Activated CD4-positive, alpha-beta T cell treated with anti-CD3 and anti-CD28 coated beads, Interleukin-2, amount 10 ng/mL, durations not matched to agents 7 days and 5 days (primary cell): ENCODE measurements around the gene PHOX2A. TPM values are rescaled to one million over a fixed set of nuclear protein-coding genes. Genes with fewer than 3 reads are reported as not detected.
"Not testable (repeated sequence)": the region's sequence is repeated elsewhere in the genome, so short reads cannot be mapped to it uniquely, and the experiment has no call there.

Source experiments
- CTCF ChIA-PET: fragments of 350-600 bp; sonication (Branson Sonifier 250); formaldehyde crosslinking; loops from one replicate; lab custom pipeline; 2021; ENCODE audit warnings: antibody characterized with exemption; lab: Charles Lee
- POLR2A ChIA-PET: fragments of 350-600 bp; sonication (Branson Sonifier 250); formaldehyde crosslinking; loops from one replicate; lab custom pipeline; 2021; ENCODE audit warnings: antibody characterized with exemption; lab: Charles Lee
- DNase-seq: peaks from one replicate; pipeline ENCODE4 v3.0.0-alpha.2; 2020
- H3K27ac Mint-ChIP-seq: one replicate; pipeline ENCODE4 v1.8.0; 2021; ENCODE audit warnings: mild to moderate bottlenecking, moderate library complexity, mixed read lengths
- H3K27me3 Mint-ChIP-seq: one replicate; pipeline ENCODE4 v1.8.0; 2021; ENCODE audit warnings: mixed read lengths
- H3K36me3 Mint-ChIP-seq: one replicate; pipeline ENCODE4 v1.8.0; 2021; ENCODE audit warnings: low read depth, mixed read lengths
- H3K4me1 Mint-ChIP-seq: one replicate; pipeline ENCODE4 v1.8.0; 2021; ENCODE audit warnings: mixed read lengths
- H3K4me3 Mint-ChIP-seq: one replicate; pipeline ENCODE4 v1.8.0; 2021; ENCODE audit warnings: mild to moderate bottlenecking, moderate library complexity, mixed read lengths
- H3K9me3 Mint-ChIP-seq: one replicate; pipeline ENCODE4 v1.8.0; 2021; ENCODE audit warnings: mixed read lengths
- total RNA-seq, 2 experiments: library from RNA; stranded (reverse); gene quantifications; one replicate each; pipeline ENCODE4 v1.2.3, GENCODE V29; 2021

Gene PHOX2A
- not detected for total RNA-seq

DNA sequence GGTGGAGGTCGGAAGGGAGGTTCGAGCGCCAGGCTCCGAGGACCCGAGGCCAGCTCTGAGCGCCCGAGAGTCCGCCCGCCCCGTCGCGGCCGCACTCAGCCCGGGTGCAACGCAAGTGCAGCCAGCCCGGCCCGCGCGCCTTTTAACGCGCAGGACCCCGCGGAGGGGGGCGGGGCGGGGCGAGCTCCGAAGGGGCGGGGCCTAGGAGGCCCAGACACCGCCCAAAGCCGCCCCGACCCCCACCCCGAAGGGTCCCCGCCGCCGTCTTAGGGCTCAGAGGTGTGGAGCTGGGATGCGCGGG, at the start of gene PHOX2A:
Gene PHOX2A (minus strand): TSS at position 117 of the 301 bp plus-strand sequence. CDS start 172 bp downstream, outside the sequence.
- peaks cover 44% of the 10 kb centered on the region for H3K27me3 Mint-ChIP-seq
- no peak within 1 kb of the TSS for H3K4me3 Mint-ChIP-seq
- H3K4me1 Mint-ChIP-seq = peaks cover 21% of the 10 kb centered on the region
- CTCF ChIA-PET = no interaction called here
- no peak for DNase-seq
- H3K9me3 Mint-ChIP-seq = no peaks in the 10 kb centered on the region
- POLR2A ChIA-PET = no interaction called here
- H3K27ac Mint-ChIP-seq = peak within 1 kb of the TSS; percentile 63
- H3K36me3 Mint-ChIP-seq = peaks cover 10% of the 10 kb centered on the region

DNA sequence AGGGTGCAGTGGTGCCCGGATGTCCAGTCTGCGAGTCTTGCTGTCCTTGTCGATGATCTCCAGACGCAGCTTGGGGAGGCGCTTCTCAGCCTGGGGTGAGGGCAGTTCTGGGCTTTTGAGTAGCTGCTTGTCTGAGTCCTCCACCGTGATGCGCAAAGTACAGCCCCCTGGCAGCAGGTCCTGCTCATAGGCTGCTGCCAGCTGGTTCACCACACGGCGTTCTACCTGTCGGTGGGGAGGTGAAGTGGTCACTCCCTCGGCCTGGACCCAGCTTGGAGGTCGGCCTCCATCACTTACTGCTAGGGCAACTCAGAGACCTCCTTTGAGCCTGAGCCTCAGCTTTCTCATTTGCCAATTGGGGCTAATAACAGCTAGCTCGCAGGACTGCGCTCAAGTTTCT, 49.4 kb upstream of the PHOX2A start:
- H3K27ac Mint-ChIP-seq = no peak overlapping the region
- H3K27me3 Mint-ChIP-seq = no peaks in the 10 kb centered on the region
- no peak for DNase-seq
- peaks cover 2% of the 10 kb centered on the region for H3K4me1 Mint-ChIP-seq
- no peaks in the 10 kb centered on the region for H3K36me3 Mint-ChIP-seq
- H3K4me3 Mint-ChIP-seq = no peak overlapping the region
- CTCF ChIA-PET = interaction anchor here (0.9 to 3.8 kb wide), 4 partner anchors 26 to 298 kb away, joined by 3 to 17 read pairs (median 3); no protein-coding TSS in a partner anchor
- POLR2A ChIA-PET = no interaction called here
- no peaks in the 10 kb centered on the region for H3K9me3 Mint-ChIP-seq

DNA sequence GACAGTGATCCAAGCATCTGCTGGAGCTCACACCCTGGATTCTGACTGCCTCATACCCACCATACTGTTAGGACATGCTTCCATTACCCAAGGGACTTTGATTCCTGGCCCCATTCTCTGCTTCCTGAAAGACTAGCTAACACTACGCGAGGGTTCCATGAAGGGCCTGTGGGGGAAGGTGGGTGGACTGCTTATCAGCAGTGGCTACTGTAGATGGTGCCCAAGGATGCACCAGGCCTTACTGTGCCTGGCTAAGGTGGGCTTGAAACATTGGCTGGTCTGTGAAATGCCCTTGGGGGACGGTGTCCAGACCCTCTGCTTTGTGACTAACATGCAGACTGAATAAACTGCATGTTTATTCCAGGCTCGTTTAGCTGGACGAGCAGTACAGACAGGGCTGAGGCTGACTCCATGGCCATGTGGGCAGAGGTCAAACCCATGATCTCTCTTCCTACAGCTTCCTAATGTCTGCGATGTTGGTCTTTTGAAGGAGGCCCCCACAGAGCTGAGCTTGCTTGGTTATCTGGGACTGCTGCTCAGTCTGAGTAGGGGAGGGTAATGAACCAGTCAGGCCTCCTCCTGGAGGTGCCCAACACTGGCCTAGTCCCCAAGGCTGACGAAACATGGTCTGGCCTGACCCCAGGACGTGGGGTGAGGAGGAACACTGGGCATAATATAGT, 48.3 kb upstream of the PHOX2A start:
- CTCF ChIA-PET = interaction anchor here (0.8 to 3.8 kb wide), 7 partner anchors 12 to 1123 kb away, joined by 3 to 17 read pairs (median 3); partner anchors contain the start of gene CLPB
- H3K9me3 Mint-ChIP-seq = no peaks in the 10 kb centered on the region

DNA sequence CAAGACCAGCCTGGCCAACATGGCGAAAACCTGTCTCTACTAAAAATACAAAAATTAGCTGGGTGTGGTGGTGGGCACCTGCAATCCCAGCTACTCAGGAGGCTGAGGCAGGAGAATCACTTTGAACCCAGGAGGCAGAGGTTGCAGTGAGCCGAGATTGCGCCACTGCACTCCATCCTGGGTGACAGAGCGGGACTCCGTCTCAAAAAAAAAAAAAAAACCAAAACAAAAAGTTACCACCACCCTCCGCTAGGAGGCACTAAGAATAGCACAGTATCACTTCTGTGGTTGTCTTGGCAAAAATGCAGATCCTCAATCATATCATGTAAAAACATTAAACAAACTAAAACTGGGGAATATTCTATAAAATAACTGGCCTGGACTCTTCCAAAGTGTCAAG, 46.8 kb upstream of the PHOX2A start:
- peak; percentile 25 for DNase-seq
- CTCF ChIA-PET, POLR2A ChIA-PET, H3K4me3 Mint-ChIP-seq, H3K36me3 Mint-ChIP-seq, H3K27me3 Mint-ChIP-seq, H3K4me1 Mint-ChIP-seq, H3K27ac Mint-ChIP-seq, H3K9me3 Mint-ChIP-seq: not testable (repeated sequence)

More for the DNA sequence above, 48.3 kb upstream of the PHOX2A start:
- no peaks in the 10 kb centered on the region for H3K36me3 Mint-ChIP-seq
- no peak for DNase-seq
- no peaks in the 10 kb centered on the region for H3K27me3 Mint-ChIP-seq
- POLR2A ChIA-PET = no interaction called here
- no peak overlapping the region for H3K4me3 Mint-ChIP-seq
- peaks cover 2% of the 10 kb centered on the region for H3K4me1 Mint-ChIP-seq
- no peak overlapping the region for H3K27ac Mint-ChIP-seq

DNA sequence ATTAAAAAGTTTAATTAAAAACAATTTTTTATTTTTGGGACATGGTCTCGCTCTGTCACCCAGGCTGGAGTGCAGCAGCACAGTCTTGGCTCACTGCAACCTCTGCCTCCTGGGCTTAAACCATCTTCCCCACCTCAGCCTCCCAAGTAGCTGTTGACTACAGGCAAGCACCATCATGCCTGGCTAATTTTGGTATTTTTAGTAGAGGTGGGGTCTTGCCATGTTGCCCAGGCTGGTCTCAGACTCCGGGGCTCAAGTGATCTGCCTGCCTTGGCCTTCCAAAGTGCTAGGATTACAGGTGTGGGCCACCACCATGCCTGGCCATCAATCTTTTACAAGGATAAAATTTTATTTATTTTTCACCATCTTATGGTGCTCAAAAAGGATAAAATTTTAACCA, 43.3 kb upstream of the PHOX2A start:
- H3K4me1 Mint-ChIP-seq = peaks cover 2% of the 10 kb centered on the region
- H3K36me3 Mint-ChIP-seq = no peaks in the 10 kb centered on the region
- no peaks in the 10 kb centered on the region for H3K9me3 Mint-ChIP-seq
- ChIA-PET CTCF (no interaction called here), POLR2A (no interaction called here)
- DNase-seq = no peak
- peaks cover 16% of the 10 kb centered on the region for H3K27me3 Mint-ChIP-seq
- no peak overlapping the region for H3K27ac Mint-ChIP-seq
- H3K4me3 Mint-ChIP-seq = no peak overlapping the region

DNA sequence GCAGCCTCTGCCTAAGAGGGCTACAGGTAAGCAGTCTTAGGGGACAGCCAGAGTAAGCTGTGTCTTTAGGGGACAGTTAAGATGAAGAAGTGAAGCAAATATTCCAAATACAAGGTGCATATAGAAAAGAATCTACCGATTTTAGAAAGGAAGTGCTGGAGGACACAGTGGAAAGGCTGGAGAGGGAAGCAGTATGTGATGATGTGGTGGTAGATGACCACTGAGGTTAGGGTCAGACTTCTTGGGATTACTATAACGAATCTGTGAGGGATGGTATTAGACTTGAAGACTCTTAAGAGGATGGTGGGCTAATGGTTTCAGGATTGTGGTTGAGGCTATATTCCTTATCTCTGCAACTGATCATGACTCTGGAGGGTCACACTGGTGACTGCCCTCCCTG, 40.0 kb upstream of the PHOX2A start:
- Mint-ChIP-seq H3K9me3 (no peaks in the 10 kb centered on the region), H3K4me1 (no peaks in the 10 kb centered on the region), H3K27me3 (peaks cover 24% of the 10 kb centered on the region), H3K36me3 (no peaks in the 10 kb centered on the region), H3K27ac (no peak overlapping the region), H3K4me3 (no peak overlapping the region)
- CTCF ChIA-PET = no interaction called here
- POLR2A ChIA-PET = no interaction called here
- no peak for DNase-seq

DNA sequence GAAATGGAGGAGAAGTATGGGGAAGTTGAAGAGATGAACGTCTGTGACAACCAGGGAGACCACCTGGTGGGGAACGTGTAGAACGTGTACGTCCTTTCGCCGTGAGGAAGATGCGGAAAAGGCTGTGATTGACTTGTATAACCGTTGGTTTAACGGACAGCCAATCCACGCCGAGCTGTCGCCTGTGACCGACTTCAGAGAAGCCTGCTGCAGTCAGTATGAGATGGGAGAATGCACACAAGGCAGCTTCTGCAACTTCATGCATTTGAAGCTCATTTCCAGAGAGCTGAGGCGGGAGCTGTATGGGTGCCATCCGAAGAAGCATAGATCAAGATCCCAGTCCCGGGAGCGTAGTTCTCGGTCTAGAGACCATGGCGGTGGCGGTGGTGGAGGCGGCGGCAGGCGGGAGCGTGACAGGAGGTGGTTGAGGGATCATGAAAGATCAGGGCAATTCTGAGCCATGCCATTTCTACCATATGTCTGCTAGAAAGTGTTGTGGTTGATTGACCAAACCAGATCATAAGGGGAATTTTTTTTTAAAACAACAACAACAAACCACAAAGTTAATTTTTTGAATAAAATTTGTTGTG, 36.8 kb upstream of the PHOX2A start:
- Mint-ChIP-seq H3K9me3 (no peaks in the 10 kb centered on the region), H3K27me3 (peaks cover 24% of the 10 kb centered on the region), H3K27ac (no peak overlapping the region), H3K4me3 (no peak overlapping the region), H3K36me3 (no peaks in the 10 kb centered on the region), H3K4me1 (no peaks in the 10 kb centered on the region)
- CTCF ChIA-PET = interaction anchor here (1.1 kb wide), 1 partner anchor 150 kb away, joined by 3 read pairs; no protein-coding TSS in a partner anchor
- POLR2A ChIA-PET = no interaction called here
- no peak for DNase-seq

DNA sequence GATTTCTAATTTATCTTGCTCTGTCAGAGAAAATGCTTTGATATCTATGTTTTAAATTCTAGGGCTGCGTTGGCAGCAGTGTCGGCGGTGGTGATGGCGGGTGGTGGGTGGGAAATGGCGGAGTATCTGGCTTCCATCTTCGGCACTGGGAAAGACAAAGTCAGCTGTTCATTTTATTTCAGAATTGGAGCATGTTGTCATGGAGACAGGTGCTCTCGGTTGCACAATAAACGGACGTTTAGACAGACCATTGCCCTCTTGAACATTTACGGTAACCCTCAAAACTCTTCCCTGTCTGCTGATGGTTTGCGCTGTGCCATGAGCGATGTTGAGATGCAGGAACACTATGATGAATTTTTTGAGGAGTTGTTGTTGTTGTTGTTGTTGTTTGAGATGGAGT, 36.1 kb upstream of the PHOX2A start:
- Mint-ChIP-seq H3K4me1 (no peaks in the 10 kb centered on the region), H3K36me3 (no peaks in the 10 kb centered on the region), H3K27ac (no peak overlapping the region), H3K9me3 (no peaks in the 10 kb centered on the region), H3K27me3 (peaks cover 26% of the 10 kb centered on the region), H3K4me3 (no peak overlapping the region)
- ChIA-PET POLR2A (no interaction called here), CTCF (interaction anchor here (1.1 kb wide), 1 partner anchor 151 kb away, joined by 3 read pairs; no protein-coding TSS in a partner anchor)
- DNase-seq = no peak

DNA sequence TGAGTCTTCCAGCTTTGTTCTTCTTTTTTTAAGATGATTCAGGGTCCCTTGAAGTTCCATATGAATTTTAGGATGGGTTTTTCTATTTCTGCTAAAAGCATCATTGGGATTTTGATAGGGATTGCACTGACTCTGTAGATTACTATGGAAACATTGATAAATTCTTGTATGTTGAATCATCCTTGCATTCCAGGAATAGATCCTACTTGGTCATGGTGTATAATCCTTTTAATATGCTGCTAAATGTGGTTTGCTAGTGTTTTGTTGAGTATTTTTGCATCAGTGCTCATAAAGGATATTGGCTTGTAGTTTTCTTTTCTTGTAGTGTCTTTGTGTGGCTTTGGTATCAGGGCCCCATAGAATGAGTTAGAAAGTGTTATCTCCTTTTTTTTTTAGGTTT, 34.9 kb upstream of the PHOX2A start:
- H3K4me1 Mint-ChIP-seq = no peaks in the 10 kb centered on the region
- ChIA-PET POLR2A (no interaction called here), CTCF (no interaction called here)
- peaks cover 24% of the 10 kb centered on the region for H3K27me3 Mint-ChIP-seq
- DNase-seq = no peak
- no peak overlapping the region for H3K27ac Mint-ChIP-seq
- no peak overlapping the region for H3K4me3 Mint-ChIP-seq
- no peaks in the 10 kb centered on the region for H3K9me3 Mint-ChIP-seq
- no peaks in the 10 kb centered on the region for H3K36me3 Mint-ChIP-seq

DNA sequence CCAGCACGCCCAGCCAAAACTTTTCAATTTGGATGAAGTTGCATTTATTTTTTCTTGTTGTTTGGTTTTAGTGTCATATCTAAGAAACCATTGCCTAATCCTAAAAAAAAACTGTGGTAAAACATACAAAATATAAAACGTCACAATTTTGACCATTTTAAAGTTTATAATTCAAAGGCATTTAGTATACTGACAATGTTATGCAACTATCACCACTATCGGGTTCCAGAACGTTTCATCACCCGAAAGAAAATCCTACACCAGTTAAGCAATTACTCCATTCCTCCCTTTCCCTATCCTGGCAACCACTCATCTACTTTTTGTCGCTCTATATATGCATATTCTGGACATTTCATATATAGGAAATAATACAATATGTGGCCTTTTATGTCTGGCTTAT, 30.5 kb upstream of the PHOX2A start:
- DNase-seq = no peak
- ChIA-PET CTCF (no interaction called here), POLR2A (no interaction called here)
- Mint-ChIP-seq H3K36me3 (no peaks in the 10 kb centered on the region), H3K4me3 (no peak overlapping the region), H3K9me3 (no peaks in the 10 kb centered on the region), H3K27ac (no peak overlapping the region), H3K4me1 (peaks cover 6% of the 10 kb centered on the region), H3K27me3 (peaks cover 19% of the 10 kb centered on the region)

DNA sequence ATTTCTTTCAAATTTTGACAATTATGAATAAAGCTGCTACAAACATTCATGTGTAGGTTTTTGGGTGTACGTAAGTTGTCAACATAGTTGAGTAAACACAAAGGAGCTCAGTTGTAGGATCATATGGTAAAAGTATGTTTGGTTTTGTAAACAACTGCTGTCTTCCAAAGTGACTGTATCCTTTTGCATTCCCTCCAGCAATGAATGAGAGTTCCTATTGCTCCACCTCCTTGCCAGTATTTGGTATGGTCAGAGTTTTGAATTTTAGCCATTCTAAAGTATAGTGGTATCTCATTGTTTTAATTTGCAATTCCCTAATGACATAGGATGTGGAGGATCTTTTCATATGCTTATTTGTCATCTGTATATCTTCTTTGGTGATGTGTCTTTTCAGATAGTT, 28.0 kb upstream of the PHOX2A start:
- H3K27ac Mint-ChIP-seq = no peak overlapping the region
- ChIA-PET POLR2A (no interaction called here), CTCF (interaction anchor here (1.2 to 2.0 kb wide), 2 partner anchors 59 to 158 kb away, joined by 3 to 8 read pairs; no protein-coding TSS in a partner anchor)
- DNase-seq = no peak
- no peaks in the 10 kb centered on the region for H3K9me3 Mint-ChIP-seq
- no peaks in the 10 kb centered on the region for H3K36me3 Mint-ChIP-seq
- H3K27me3 Mint-ChIP-seq = peaks cover 16% of the 10 kb centered on the region
- H3K4me3 Mint-ChIP-seq = no peak overlapping the region
- peaks cover 10% of the 10 kb centered on the region for H3K4me1 Mint-ChIP-seq

DNA sequence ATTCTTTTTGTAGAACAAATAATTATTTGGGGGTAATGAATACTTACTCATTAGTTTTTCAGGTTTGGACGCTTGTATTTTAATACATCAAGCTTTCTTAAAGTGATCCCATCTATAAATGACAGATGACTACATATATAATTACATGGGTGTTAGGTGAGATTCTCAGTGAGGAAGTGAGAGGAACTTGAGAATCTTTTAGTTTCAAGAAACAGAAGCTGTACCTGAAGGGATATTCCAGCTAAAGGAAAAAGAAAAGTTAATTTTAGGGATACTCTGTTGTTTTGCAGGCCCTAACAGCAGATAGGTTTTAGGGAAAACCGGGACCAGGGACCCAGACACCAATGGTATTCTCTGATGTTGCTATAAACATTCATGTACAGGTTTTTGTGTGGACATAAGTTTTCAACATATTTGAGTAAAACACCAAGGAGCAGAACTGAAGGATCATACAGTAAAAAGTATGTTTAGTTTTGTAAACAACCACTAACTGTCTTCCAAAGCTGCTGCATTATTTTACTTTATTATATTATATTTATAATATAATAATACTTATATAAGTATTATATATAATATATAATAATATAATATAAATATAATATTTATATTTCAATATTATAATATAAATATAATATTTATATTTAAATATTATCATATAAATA, 24.1 kb upstream of the PHOX2A start:
- peaks cover 29% of the 10 kb centered on the region for H3K27me3 Mint-ChIP-seq
- ChIA-PET CTCF (interaction anchor here (1.2 kb wide), 1 partner anchor 25 kb away, joined by 3 read pairs; no protein-coding TSS in a partner anchor), POLR2A (no interaction called here)
- peaks cover 15% of the 10 kb centered on the region for H3K4me1 Mint-ChIP-seq
- H3K36me3 Mint-ChIP-seq = no peaks in the 10 kb centered on the region
- no peak overlapping the region for H3K4me3 Mint-ChIP-seq
- H3K9me3 Mint-ChIP-seq = no peaks in the 10 kb centered on the region
- H3K27ac Mint-ChIP-seq = no peak overlapping the region
- DNase-seq = no peak

DNA sequence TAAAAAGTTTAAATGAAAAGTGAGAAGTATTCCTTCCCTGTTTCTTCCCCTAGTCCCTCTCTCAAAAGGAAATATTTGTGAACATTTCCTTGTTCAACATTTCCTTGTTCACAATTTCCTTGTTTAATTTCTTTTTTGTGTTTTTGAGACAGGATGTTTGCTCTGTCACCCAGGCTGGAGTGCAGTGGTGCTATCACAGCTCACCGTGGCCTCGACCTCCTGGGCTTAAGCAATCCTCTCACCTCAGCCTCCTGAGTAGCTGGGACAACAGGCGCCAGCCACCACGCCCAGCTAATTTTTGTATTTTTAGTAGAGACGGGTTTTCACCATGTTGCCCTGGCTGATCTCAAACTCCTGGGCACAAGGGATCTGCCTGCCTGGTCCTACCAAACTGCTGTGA, 23.0 kb upstream of the PHOX2A start:
- peaks cover 28% of the 10 kb centered on the region for H3K27me3 Mint-ChIP-seq
- H3K4me1 Mint-ChIP-seq = peaks cover 17% of the 10 kb centered on the region
- H3K4me3 Mint-ChIP-seq, H3K36me3 Mint-ChIP-seq, H3K27ac Mint-ChIP-seq, H3K9me3 Mint-ChIP-seq, DNase-seq, POLR2A ChIA-PET: not testable (repeated sequence)
- CTCF ChIA-PET = interaction anchor here (0.7 to 1.5 kb wide), 3 partner anchors 26 to 231 kb away, joined by 3 to 5 read pairs (median 4); no protein-coding TSS in a partner anchor
